GM06990 (cell line): ENCODE data around the gene USP34.

Experiments
- DNase-seq: peaks from one replicate; pipeline ENCODE4 v3.0.0-alpha.2; 2011; ENCODE audit not compliant: insufficient read length; ENCODE audit errors: extremely low read depth
- H3K27me3 ChIP-seq: replicated peaks from 2 replicates; pipeline ENCODE4 v1.6.0; 2011; ENCODE audit warnings: low read length; ENCODE audit not compliant: control insufficient read depth, insufficient read depth
- H3K36me3 ChIP-seq: 2 replicates; pipeline ENCODE4 v1.5.1; 2011; ENCODE audit warnings: low read length; ENCODE audit not compliant: control insufficient read depth, insufficient read depth
- H3K4me3 ChIP-seq: replicated peaks from 2 replicates; pipeline ENCODE4 v1.5.1; 2011; ENCODE audit warnings: low read depth, mild to moderate bottlenecking, control low read depth, low read length
- CTCF ChIP-seq: IDR thresholded peaks from 2 replicates; pipeline ENCODE4 v1.5.1; 2011; ENCODE audit warnings: low read length, control low read depth, mild to moderate bottlenecking, inconsistent platforms; ENCODE audit not compliant: insufficient read depth, poor library complexity, severe bottlenecking

USP34 gene

GRCh38 chr2:61356958-61357350 is 113.9 kb downstream of the USP34 start:
- Histone ChIP-seq H3K4me3 (no peak overlapping the region), H3K36me3 (peaks cover 4% of the 10 kb centered on the region), H3K27me3 (no peaks in the 10 kb centered on the region)
- TF ChIP-seq CTCF = no peak
- no peak for DNase-seq

DNA sequence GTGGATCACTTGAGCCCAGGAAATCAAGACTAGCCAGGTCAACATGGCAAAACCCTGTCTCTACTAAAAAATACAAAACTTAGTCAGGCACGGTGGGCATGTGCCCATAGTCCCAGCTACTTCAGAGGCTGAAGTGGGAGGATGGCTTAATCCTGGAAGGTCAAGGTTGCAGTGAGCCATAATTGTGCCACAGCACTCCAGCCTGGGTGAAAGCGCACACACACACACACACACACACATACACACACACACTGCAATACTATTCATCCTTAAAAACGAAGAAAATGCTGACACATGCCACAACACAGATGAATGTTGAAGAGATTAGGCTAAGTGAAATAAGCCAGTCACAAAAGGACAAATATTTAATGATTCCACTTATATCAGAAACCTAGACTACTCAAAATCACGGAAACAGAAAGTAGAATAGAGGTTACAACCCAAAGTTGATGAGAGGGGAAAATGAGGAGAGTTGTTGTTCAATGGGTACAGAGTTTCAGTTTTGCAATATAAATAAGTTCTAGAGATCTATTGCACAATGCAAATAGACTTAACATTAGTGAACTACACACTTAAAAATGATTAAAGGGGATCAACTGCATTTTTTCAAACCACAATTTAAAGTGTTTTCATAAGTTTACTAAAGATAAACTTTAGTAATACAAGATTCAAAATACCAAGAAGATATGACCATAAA is 114.5 kb downstream of the USP34 start:
- no peak for DNase-seq
- H3K4me3 ChIP-seq = no peak overlapping the region
- no peak for TF ChIP-seq CTCF
- H3K36me3 ChIP-seq = peaks cover 4% of the 10 kb centered on the region
- H3K27me3 ChIP-seq = no peaks in the 10 kb centered on the region

- no peak for DNase-seq
- H3K4me3 ChIP-seq = no peak overlapping the region
- TF ChIP-seq CTCF = no peak
- H3K27me3 ChIP-seq = no peaks in the 10 kb centered on the region
- H3K36me3 ChIP-seq = peaks cover 4% of the 10 kb centered on the region
Measured at GRCh38 chr2:61354543-61355197, 116.2 kb downstream of the USP34 start.

DNA sequence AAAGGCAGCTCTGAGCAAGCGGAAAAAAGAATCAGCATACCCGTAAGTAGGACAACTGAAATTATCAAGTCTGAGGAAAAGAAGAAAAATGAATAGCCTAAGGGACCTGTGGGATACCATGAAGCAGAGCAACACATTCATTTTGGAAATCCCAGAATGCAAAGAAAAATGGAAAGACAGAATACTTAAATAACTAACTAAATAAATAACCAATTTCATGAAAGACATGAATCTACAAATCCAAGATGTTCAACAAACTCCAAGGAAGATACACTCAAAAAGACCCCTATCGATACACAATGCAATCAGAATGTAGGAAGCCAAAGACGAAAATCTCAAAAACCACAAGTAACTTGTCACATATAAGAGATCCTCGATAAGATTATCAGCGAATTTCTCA is 117.0 kb downstream of the USP34 start:
- Histone ChIP-seq H3K36me3 (peaks cover 4% of the 10 kb centered on the region), H3K4me3 (no peak overlapping the region), H3K27me3 (no peaks in the 10 kb centered on the region)
- no peak for DNase-seq
- no peak for TF ChIP-seq CTCF

DNA sequence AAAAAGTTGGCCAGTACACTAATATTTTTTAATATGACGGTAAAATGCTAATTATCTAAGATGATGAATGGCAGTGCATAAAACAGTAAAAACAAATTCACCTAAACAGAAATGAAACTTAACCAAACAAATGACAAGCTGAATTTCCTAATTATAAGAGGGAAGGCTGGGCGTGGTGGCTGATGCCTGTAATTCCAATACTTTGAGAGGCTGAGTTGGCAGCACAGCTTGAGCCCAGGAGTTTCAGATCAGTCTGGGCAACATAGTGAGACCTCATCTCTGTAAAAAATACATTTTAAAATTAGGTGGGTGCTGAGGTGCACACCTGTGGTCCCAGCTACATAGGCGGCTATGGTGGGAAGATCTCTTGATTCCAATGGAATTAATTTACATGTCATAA is 120.1 kb downstream of the USP34 start:
- Histone ChIP-seq H3K36me3 (peaks cover 7% of the 10 kb centered on the region), H3K27me3 (no peaks in the 10 kb centered on the region), H3K4me3 (no peak overlapping the region)
- TF ChIP-seq CTCF = no peak
- no peak for DNase-seq

DNA sequence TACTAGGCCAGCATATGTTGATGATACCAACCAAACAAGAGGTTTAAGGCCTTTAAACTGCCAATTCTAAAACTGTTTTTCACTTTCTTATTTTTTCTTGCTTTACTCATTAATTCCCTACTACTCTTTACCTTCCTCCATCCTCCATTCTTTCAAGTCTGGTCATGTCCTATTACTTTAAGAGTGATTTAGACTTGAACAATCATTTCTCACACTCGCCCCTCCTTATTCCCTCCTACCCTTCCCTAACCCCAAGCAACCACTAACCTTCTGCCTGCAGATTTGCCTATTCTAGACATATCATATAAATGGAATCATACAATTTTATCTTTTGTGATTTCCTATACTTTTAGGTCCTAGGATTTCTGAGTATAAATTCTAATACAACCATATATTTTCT is 127.7 kb downstream of the USP34 start:
- Histone ChIP-seq H3K36me3 (peaks cover 5% of the 10 kb centered on the region), H3K27me3 (no peaks in the 10 kb centered on the region), H3K4me3 (no peak overlapping the region)
- TF ChIP-seq CTCF = no peak
- DNase-seq = no peak
